WTC11 (cell line): Measurements from ENCODE around the gene PSORS1C1. TPM values are rescaled to one million over a fixed set of nuclear protein-coding genes. Genes with fewer than 3 reads are reported as not detected.
A peak's percentile ranks its signal among the peaks of the same experiment; 100 is the strongest.

Source experiments
- ATAC-seq: fragments of 200-7000 bp; cut with Tn5 transposase; 2 replicates; pipeline ENCODE4 v1.10.0; 2021; ENCODE audit warnings: mild to moderate bottlenecking, moderate library complexity
- CTCF ChIA-PET: fragments of 300-600 bp; sonication (Branson Sonifier 250); formaldehyde crosslinking; loops from one replicate; lab custom pipeline; 2021; ENCODE audit warnings: antibody characterized with exemption; lab: Charles Lee
- POLR2A ChIA-PET: fragments of 350-600 bp; sonication (Branson Sonifier 250); formaldehyde crosslinking; loops from one replicate; lab custom pipeline; 2021; ENCODE audit warnings: antibody characterized with exemption; lab: Charles Lee
- DNase-seq: peaks from one replicate; pipeline ENCODE4 v3.0.0; 2021; ENCODE audit warnings: low spot score
- H3K27ac Mint-ChIP-seq: 2 replicates; pipeline ENCODE4 v1.8.0; 2021; ENCODE audit warnings: mixed read lengths
- H3K27me3 Mint-ChIP-seq: 2 replicates; pipeline ENCODE4 v1.8.0; 2021; ENCODE audit warnings: low read depth, mild to moderate bottlenecking, moderate library complexity, mixed read lengths
- H3K36me3 Mint-ChIP-seq: 2 replicates; pipeline ENCODE4 v1.8.0; 2021; ENCODE audit warnings: mixed read lengths
- H3K4me1 Mint-ChIP-seq: 2 replicates; pipeline ENCODE4 v1.8.0; 2022; ENCODE audit warnings: mixed read lengths
- H3K4me3 Mint-ChIP-seq: 2 replicates; pipeline ENCODE4 v1.8.0; 2021; ENCODE audit warnings: mild to moderate bottlenecking, moderate library complexity, mixed read lengths
- H3K9me3 Mint-ChIP-seq: 2 replicates; pipeline ENCODE4 v1.8.0; 2021; ENCODE audit warnings: mixed read lengths
- CDX4 ChIP-seq: fragments of 250-450 bp; sonication (Bioruptor Pico); IDR thresholded peaks from 2 replicates; pipeline ENCODE4 v1.9.0; 2021; ENCODE audit warnings: moderate library complexity, mild to moderate bottlenecking, inconsistent platforms, borderline replicate concordance
- CREB1 ChIP-seq: sonication (generic); formaldehyde crosslinking; IDR thresholded peaks from 2 replicates; pipeline ENCODE4 v1.8.0; 2023; ENCODE audit warnings: mild to moderate bottlenecking, missing genetic modification reagents
- E2F1 ChIP-seq: sonication (generic); formaldehyde crosslinking; IDR thresholded peaks from 2 replicates; pipeline ENCODE4 v1.8.0; 2022; ENCODE audit warnings: mild to moderate bottlenecking, missing genetic modification reagents
- ERG ChIP-seq: fragments of 250-450 bp; sonication (Bioruptor Pico); IDR thresholded peaks from 2 replicates; pipeline ENCODE4 v1.8.0; 2021; ENCODE audit warnings: mild to moderate bottlenecking
- ETV6 ChIP-seq: sonication (generic); formaldehyde crosslinking; IDR thresholded peaks from 2 replicates; pipeline ENCODE4 v1.8.1; 2022; ENCODE audit warnings: mild to moderate bottlenecking, missing genetic modification reagents
- FOXP4 ChIP-seq: sonication (generic); formaldehyde crosslinking; IDR thresholded peaks from 2 replicates; pipeline ENCODE4 v1.8.0; 2022; ENCODE audit warnings: mild to moderate bottlenecking, missing genetic modification reagents
- HMGA2 ChIP-seq: fragments of 250-450 bp; sonication (Bioruptor Pico); IDR thresholded peaks from 2 replicates; pipeline ENCODE4 v1.4.0; 2021; ENCODE audit warnings: mild to moderate bottlenecking, moderate library complexity
- MAX ChIP-seq: sonication (generic); formaldehyde crosslinking; IDR thresholded peaks from 2 replicates; pipeline ENCODE4 v1.8.0; 2022; ENCODE audit warnings: mild to moderate bottlenecking, missing genetic modification reagents
- NFE2L1 ChIP-seq: sonication (generic); formaldehyde crosslinking; IDR thresholded peaks from 2 replicates; pipeline ENCODE4 v1.8.1; 2023; ENCODE audit warnings: missing genetic modification reagents
- PRDM15 ChIP-seq: sonication (generic); formaldehyde crosslinking; IDR thresholded peaks from 2 replicates; pipeline ENCODE4 v1.8.0; 2022; ENCODE audit warnings: missing genetic modification reagents
- TEAD1 ChIP-seq: sonication (generic); formaldehyde crosslinking; IDR thresholded peaks from 2 replicates; pipeline ENCODE4 v1.8.0; 2022; ENCODE audit warnings: mild to moderate bottlenecking, missing genetic modification reagents
- ZBTB21 ChIP-seq: sonication (generic); formaldehyde crosslinking; IDR thresholded peaks from 2 replicates; pipeline ENCODE4 v1.8.1; 2023; ENCODE audit warnings: mild to moderate bottlenecking, missing genetic modification reagents, borderline replicate concordance
- ZBTB43 ChIP-seq: sonication (generic); formaldehyde crosslinking; IDR thresholded peaks from 2 replicates; pipeline ENCODE4 v1.8.1; 2023; ENCODE audit warnings: mild to moderate bottlenecking, missing genetic modification reagents
- ZNF121 ChIP-seq: sonication (generic); formaldehyde crosslinking; IDR thresholded peaks from 2 replicates; pipeline ENCODE4 v1.8.0; 2023; ENCODE audit warnings: missing genetic modification reagents
- ZNF281 ChIP-seq: sonication (generic); formaldehyde crosslinking; IDR thresholded peaks from 2 replicates; pipeline ENCODE4 v1.8.0; 2023; ENCODE audit warnings: mild to moderate bottlenecking, missing genetic modification reagents
- ZNF416 ChIP-seq: fragments of 250-450 bp; sonication (Bioruptor Pico); IDR thresholded peaks from 2 replicates; pipeline ENCODE4 v1.9.0; 2021; ENCODE audit warnings: mild to moderate bottlenecking, inconsistent platforms
- ZSCAN18 ChIP-seq: fragments of 250-450 bp; sonication (Bioruptor Pico); IDR thresholded peaks from 2 replicates; pipeline ENCODE4 v2.1.2; 2022; ENCODE audit warnings: mild to moderate bottlenecking, moderate library complexity
- total RNA-seq: library from RNA; stranded (reverse); gene quantifications from 3 replicates; pipeline ENCODE4 v1.2.3, GENCODE V29; 2021

Gene PSORS1C1
- total RNA-seq, 1 experiment from 2014 or later = 0.66 TPM

GRCh38 chr6:31129130-31129529 lies 14.5 kb downstream of the PSORS1C1 start (continued):
- no peak for TF ChIP-seq CDX4 (CRISPR knock-in tag)
- TF ChIP-seq NFE2L1 = no peak
- TF ChIP-seq ERG (CRISPR knock-in tag) = no peak
- TF ChIP-seq MAX (CRISPR knock-in tag) = no peak
- TF ChIP-seq ZSCAN18 = no peak
- no peak for TF ChIP-seq ZBTB43 (CRISPR knock-in tag)
- no peak for TF ChIP-seq ZBTB21
- TF ChIP-seq ETV6 (CRISPR knock-in tag) = no peak
- TF ChIP-seq HMGA2 (CRISPR knock-in tag) = no peak
- no peak for TF ChIP-seq CREB1 (CRISPR knock-in tag)
- TF ChIP-seq ZNF416 (CRISPR knock-in tag) = no peak
- TF ChIP-seq E2F1 = no peak
- no peak for TF ChIP-seq TEAD1 (CRISPR knock-in tag)
- no peak for TF ChIP-seq ZNF281 (CRISPR knock-in tag)

- TF ChIP-seq FOXP4 (CRISPR knock-in tag) (no peak), PRDM15 (no peak), ZNF121 (peak; percentile 74; the same call in 1 of the 2 replicates)
- Mint-ChIP-seq H3K36me3 (no peaks in the 10 kb centered on the region), H3K4me1 (peaks cover 30% of the 10 kb centered on the region), H3K27me3 (peaks cover 10% of the 10 kb centered on the region), H3K9me3 (peaks cover 4% of the 10 kb centered on the region; the same call in 1 of the 2 replicates), H3K4me3 (no peak overlapping the region), H3K27ac (no peak overlapping the region)
- CTCF ChIA-PET = interaction anchor here (0.8 to 6.8 kb wide), 8 partner anchors 9 to 79 kb away, joined by 3 to 90 read pairs (median 4); partner anchors contain the start of genes C6orf15 and PSORS1C1
- ATAC-seq (no peak), DNase-seq (no peak)
- POLR2A ChIA-PET = interaction anchor here (0.8 kb wide), 1 partner anchor 1386 kb away, joined by 4 read pairs; no protein-coding TSS in a partner anchor
Measured at GRCh38 chr6:31130751-31131150, 16.2 kb downstream of the PSORS1C1 start.
